Fibroblast of skin of abdomen (primary cell): Measurements from ENCODE around the gene NAA80.
A peak's percentile ranks its signal among the peaks of the same experiment; 100 is the strongest.

ENCODE experiments used
- DNase-seq: peaks from one replicate; pipeline ENCODE4 v3.0.0-alpha.2; 2013

The NAA80 gene

GRCh38 chr3:50254577-50255250 lies 44.5 kb downstream of the NAA80 start:
- DNase-seq: no peak

- DNase-seq: no peak
Observed at GRCh38 chr3:50251220-50251619, 48.0 kb downstream of the NAA80 start.

DNA sequence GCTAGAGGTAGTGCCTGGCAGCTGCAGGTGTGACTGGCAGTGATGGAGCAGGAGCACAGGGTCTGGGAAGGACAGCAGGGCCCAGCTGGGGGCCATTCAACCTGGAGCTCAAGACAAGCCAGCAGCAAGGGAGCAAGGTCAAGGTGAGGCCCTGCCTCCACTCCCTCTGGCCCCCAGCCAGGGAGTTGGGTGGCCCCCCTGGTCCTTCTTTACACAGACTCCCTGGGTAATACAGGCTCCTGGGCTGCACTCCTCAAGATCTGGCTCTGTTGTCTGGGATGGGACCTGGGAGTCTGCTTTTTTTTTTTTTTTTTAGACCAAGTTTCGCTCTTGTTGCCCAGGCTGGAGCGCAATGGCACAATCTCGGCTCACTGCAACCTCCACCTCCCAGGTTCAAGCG lies 48.7 kb downstream of the NAA80 start:
- no peak for DNase-seq

DNA sequence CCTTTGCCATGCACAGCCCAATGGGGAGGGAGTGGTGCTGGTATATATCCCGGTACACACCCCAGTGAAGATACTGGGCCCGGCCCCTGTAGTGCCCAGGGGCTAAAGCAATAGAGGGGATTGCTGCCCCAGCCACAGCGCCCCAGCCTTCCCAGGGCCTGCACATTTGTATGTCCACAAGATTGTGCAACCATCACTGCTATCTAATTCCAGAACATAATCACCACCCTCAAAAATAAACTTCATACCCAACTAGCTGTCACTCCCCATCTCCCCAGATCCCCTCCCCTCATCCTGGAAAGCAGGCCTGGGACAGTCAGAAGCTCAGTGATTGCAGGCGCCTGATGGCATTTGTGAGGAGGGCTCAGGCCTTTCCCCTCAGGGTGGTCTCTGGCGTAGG lies 49.7 kb downstream of the NAA80 start:
- DNase-seq: no peak

GRCh38 chr3:50248387-50248786 lies 50.8 kb downstream of the NAA80 start:
- no peak for DNase-seq

DNA sequence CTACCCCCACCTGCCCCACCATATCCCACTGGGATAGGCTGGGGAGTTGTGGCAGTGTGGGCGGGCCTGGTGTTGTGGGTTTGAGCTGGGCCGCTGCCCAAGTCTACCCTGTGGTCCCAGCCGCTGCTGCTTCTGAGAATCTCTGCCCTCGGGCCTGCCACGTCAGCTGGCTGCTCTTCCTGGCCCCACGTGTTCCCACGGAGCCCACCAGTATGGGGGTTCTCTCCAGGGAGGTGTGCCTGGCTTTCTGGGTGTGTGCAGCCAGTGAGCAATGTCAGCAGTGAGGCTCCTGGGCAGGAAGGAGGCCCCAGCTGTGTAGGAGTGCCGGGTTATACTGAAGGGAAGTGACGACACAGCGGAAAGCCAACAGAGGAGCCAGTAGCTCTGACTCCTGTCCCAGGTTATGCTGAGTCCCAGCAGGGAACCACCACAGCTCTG lies 52.7 kb downstream of the NAA80 start:
- DNase-seq: peak; percentile 87
